ENCODE data around the gene NDC80.
"Not testable (repeated sequence)": the region's sequence is repeated elsewhere in the genome, so short reads cannot be mapped to it uniquely, and the experiment has no call there.

NDC80 gene

DNA sequence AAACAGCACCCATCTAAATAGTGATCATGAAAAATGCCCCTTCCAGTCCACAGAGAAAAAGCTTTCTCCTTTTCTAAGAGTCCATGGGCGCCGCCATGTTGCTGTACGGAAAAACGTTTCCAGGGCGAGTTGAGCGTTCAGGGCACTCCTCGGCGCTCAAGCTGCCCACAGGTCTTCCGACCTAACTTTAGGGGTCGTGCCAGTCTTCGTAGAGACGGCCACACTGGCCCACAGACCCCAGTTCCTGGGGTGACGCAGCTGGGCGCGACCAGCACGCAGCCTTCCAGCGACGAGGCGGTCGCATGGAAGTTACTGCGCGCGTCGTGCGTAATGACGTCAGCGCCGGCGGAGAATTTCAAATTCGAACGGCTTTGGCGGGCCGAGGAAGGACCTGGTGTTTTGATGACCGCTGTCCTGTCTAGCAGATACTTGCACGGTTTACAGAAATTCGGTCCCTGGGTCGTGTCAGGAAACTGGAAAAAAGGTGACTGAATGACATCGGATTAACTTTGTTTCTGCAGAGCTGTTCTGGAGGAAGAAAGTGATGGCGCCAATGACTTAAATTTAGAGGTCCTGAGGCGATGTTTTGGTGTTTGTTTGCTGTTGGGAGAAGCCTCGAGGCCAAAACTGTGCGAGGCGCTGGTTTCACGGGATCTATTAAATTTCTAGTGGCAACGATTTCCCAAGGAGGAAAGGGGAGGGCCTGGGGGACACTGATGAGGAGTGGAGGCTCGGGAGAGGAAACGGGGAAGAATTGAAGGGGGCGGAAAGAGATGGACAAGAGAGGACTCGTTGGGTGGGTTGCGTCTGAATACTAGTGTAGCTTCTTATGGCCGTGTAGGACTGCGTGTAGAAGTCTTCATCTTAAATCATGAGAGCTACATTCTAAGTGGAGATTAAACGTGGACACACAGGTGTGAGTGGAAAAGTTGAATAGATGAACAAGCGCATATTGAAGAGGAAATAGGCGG is at the start of gene NDC80, which contains the start of gene METTL4:
Gene NDC80 (plus strand): TSS at position 358 of the 971 bp plus-strand sequence. CDS start 1,429 bp downstream, outside the sequence.
Gene METTL4 (minus strand): TSS at position 306 of the 971 bp plus-strand sequence. CDS start 4,289 bp downstream, outside the sequence.
- peak; percentile 49 for DNase-seq

GRCh38 chr18:2522112-2522511 is 49.2 kb upstream of the NDC80 start:
- no peak for DNase-seq

DNA sequence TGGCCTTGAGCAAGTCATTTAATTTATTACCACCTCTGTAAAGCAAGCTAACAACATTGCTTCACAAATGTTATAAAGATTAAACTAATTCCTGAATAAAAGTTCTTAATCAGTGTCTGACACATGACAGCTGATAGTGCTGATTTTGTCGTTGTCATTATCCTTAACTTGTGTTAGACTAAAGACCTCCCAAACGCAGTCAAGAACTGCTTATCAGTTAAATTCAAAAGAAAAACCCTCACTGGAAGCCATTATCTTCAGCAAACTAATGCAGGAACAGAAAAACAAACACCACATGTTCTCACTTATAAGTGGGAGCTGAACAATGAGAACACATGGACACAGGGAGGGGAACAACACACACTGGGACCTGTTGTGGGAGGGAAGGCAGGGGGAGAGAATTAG is 46.6 kb upstream of the NDC80 start:
- DNase-seq = not testable (repeated sequence)

GRCh38 chr18:2526329-2526728 is 45.0 kb upstream of the NDC80 start:
- no peak for DNase-seq

DNA sequence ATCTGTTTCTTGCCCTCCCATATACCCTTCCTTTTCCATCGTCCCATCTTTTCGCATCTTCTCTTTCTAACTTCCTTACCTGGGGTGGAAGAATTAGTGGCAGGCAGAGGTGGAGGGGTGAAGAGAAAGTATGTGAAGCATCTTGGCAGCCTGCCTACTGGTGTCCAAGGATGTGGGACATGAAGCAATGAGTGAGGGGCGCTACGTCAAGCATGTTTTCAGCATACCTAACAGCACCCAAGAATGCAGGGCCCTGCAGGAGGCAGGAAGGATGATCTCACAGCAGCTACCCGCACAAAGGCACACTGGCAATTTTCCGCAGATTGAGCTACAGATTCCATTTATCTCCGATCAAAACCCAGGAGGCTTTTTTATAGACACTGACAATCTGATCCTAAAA is 42.2 kb upstream of the NDC80 start:
- no peak for DNase-seq

DNA sequence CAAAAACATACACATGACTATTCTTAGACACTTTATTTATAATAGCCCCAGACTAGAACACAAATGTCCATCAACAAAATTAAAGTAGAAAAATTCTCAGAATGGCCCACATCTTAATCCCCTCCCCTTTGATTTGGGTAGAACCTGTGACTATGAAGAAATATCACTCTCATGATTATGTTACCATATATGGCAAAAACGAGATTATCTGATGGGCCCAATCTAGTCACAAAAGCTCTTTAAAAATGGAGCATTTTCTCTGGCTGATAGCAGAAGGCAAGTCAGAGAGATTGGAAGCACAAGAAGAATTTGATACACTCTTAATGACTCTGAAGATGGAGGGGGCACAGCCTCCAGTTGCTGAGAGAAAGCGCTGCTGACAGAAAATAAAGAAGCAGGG is 39.6 kb upstream of the NDC80 start:
- DNase-seq = no peak

- no peak for DNase-seq
Measured at GRCh38 chr18:2532797-2533196, 38.6 kb upstream of the NDC80 start.

DNA sequence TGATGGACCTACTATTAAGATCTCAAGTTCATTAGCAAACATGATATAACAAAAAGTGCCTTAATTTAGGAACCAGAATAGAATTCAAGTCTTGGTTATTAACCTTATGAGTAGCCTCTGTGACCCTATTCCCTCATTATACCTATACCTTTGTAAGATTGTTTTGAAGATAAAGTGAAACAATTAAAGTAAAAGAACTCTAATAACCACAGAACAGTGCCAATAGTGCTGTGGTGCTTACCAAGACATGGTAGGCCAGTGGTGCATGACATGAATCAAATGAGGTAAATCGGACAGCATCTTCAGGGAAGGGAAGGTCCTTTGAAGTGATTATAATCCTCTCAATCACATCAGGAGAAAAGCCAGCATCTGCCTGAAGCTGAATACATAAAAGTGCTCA is 36.5 kb upstream of the NDC80 start:
- no peak for DNase-seq

- no peak for DNase-seq
Measured at GRCh38 chr18:2535419-2535910, 35.9 kb upstream of the NDC80 start.

DNA sequence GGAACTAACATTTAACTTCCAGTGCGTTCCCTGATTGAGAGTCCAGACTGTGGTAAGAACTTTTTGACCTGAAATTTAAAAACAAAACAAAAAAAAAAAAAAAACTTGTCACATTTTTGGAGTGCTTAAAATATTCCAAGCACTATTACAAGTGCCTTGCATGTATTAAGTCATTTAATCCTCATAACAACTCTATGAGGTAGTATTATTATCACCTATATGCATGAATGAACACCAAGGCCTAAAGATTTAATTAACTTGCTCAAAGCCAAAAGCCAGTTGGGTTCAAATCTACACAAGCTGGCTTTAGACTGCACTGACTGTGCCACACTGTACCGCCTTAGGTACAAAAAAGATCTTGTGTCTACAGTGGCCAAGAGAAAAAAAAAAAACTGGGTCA is 35.3 kb upstream of the NDC80 start:
- DNase-seq = no peak

DNA sequence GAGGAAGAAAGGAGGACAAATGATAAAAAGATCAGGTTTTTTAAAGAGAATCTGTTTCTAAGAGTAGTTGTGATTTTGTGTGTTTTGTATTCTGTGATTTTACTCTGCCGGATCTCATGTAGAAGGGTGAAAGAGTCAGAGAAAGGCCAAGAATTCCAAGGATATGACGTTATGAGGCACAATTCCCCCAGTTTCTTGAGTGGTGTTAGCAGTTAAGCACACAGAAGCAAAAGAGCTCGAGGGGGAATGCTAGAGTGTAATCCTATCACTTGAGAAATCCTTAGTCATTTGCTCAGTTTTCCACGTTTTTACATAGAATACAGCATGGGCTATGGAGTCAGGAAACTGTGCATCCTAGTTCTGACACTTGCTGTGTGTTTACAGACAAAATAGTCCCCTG is 34.9 kb upstream of the NDC80 start:
- peak; percentile 55 for DNase-seq

DNA sequence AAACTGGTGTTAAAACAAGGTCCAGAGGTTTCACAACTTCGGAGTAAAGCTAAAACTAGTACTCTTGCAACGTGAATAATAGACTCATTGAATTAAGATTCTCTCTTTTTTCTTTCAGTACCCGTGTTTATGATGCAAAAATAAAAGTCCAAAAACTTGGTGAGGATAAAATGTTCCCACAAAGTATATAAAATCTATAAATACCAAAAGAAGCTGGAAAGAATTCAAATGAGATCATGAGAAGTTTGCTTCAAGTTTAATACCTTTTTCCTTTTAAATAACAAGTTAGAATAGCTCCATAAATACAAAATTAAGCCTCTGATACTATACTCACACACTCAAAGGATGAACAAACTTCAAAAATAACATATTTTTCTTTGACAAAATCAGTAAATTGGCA is 34.1 kb upstream of the NDC80 start:
- DNase-seq = no peak

- no peak for DNase-seq
Measured at GRCh38 chr18:2538236-2538635, 33.1 kb upstream of the NDC80 start.

GRCh38 chr18:2538844-2539243 is 32.5 kb upstream of the NDC80 start:
- DNase-seq = no peak

DNA sequence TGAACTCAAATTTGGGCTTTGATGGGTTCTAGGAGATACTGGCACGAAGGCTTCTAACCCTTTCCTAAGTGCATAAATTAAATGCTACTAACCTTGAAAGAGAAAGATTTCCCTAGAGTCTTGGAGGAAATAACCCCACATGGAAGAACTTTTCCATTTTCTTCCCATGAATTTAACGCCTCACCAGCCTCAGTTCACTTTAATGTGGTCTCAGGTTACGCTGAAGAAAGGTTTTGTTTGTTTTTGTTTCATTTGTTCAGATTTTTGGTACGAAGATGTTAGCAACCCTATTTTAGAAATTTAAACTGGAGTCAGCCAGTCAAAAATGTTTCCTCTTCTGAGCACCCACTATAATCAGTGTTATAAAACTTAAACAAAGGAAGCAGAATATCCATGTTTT is 30.8 kb upstream of the NDC80 start:
- no peak for DNase-seq

- DNase-seq = not testable (repeated sequence)
Measured at GRCh38 chr18:2541925-2542563, 29.3 kb upstream of the NDC80 start.

GRCh38 chr18:2545155-2545554 is 26.2 kb upstream of the NDC80 start:
- DNase-seq = no peak

DNA sequence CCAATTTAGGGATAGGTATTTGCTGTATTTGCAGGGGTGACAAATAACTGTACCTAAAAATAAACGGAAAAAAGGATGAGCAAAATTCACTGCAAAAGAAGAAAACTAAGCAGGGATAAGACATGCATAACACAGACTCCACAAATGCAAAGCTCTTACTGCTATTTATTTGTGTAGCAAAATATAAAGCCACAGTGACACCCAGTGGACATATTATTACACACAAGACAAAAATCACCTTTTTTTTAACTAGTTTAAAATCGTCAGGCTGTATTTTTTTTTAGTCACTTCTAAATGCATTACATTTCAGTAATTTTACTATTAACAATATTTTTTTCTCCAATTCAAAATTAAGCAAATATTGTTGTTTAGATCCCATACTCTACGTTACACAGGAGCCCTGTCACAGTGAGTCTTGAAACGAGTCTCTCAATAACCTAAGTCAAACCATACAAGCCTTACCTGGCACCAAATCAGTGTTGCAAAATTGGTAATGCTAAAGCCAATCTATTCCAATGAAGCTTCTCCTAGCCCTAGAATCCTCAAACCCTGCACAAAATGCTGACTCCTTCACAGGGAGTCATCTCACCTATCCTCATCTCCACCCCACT is 23.8 kb upstream of the NDC80 start:
- DNase-seq = peak; percentile 65

DNA sequence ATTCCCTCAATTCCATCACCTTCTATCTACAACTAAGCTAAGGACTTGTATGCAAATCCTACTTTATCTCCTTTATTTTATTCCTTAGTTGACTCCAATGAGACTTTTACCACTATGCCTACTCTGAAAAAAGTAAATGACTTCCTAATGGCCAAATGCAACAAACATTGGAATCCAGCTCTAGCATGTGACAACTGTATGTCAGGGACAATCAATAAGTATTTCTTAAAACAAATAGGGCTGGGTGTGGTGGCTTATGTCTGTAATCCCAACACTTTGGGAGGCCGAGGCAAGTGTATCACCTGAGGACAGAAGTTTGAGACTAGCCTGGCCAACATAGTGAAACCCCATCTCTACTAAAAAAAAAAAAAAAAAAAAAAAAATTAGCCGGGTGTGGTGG is 21.9 kb upstream of the NDC80 start:
- no peak for DNase-seq

DNA sequence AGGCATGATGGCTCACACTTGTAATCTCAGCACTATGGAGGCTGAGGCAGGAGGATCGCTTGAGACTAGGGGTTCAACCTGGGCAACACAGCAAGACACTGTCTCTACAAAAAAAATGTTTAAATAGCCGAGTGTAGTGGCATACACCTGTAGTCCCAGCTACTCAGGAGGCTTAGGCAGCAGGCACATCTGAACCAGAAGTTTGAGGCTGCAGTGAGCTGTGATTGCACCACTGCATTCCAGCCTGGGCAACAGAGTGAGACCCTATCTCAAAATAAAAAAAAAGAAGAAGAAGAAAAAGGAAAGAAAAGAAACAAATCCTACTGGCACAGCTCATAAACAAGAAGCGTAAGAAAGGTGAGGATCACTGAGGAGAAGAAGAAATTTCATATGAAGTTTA is 19.9 kb upstream of the NDC80 start:
- no peak for DNase-seq

- DNase-seq = no peak
Measured at GRCh38 chr18:2554696-2555095, 16.7 kb upstream of the NDC80 start.

DNA sequence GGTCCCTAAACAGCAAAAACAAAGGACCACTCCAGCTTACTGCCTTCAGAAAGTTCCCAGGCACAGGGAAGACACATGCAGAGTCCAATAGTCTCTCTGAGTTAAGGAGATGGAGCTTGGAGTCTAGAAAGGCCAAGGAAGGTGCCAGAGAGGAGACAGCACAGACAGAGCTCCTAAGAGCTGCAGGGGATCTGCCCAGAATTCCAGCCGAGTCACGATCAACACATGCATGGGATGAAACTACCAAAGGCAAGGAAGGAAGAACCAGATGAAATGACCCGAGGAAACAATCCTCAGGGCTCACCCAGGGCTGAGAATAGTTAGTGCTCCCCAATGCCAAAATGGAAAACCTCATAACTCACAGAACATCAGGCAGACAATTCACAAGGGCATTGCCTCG is 15.5 kb upstream of the NDC80 start:
- no peak for DNase-seq

DNA sequence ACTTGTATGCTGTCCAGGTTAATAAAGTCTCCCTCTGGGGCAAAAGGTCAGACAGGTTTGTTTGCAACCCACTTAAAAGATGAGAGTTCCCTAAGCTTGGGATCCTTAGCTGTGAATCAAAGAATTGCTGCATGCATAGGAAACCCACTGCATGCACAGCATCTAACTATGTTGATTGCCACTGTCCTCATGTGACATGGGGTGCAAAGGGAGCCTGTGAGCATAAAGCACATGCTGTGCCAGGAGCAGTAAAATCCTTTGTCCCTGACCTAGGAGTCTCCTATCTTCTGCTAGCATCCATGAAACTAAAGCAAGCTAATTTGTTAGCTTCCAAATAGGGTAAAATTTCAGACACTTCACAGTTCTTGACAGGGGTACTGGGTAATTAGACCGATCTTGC is 13.8 kb upstream of the NDC80 start:
- DNase-seq = no peak

DNA sequence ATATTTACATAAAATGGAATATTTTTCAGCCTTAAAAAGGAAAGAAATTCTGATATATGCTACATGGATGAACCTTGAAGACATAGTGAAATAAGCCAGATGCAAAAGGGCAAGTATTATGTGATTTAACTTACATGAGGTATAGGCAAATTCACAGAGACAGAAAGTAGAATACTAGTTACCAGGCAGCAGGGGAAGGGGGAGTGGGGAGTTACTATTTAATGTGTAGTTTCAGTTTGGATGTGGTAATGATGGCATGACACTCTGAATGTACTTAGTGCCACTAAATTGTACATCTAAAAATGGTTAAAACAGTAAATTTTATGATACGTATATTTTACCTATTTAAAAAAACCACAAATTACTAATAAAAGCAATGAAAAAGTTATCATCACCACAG is 12.1 kb upstream of the NDC80 start:
- no peak for DNase-seq
